T-cell (primary cell): ENCODE results near the gene UBAC2. TPM values are rescaled to one million over a fixed set of nuclear protein-coding genes. Genes with fewer than 3 reads are reported as not detected.
A peak's percentile ranks its signal among the peaks of the same experiment; 100 is the strongest.
"Not testable (repeated sequence)": the region's sequence is repeated elsewhere in the genome, so short reads cannot be mapped to it uniquely, and the experiment has no call there.

Source experiments
- ATAC-seq, 4 experiments: fragments of 200-7000 bp in 3 of 4; fragments of 150-1000 bp in 1 of 4; cut with Tn5 transposase; replicated peaks in 1 of 4; 1 replicate in 3 of 4; 2 replicates in 1 of 4; pipeline ENCODE4 v1.10.0; 2021; ENCODE audit warnings: moderate library complexity in 3 of 4, mild to moderate bottlenecking in 2 of 4, moderate number of reproducible peaks in 1 of 4
- CTCF ChIA-PET, 2 donors: fragments of 300-600 bp; sonication (Branson Sonifier 250); formaldehyde crosslinking; loops; one replicate each; lab custom pipeline; 2022; ENCODE audit warnings: antibody characterized with exemption in 2 of 2; lab: Charles Lee
- POLR2A ChIA-PET, 2 donors: fragments of 300-600 bp; sonication (Branson Sonifier 250); formaldehyde crosslinking; loops; one replicate each; lab custom pipeline; 2022; ENCODE audit warnings: antibody characterized with exemption in 2 of 2; lab: Charles Lee
- DNase-seq, 35 experiments: peaks; one replicate each; pipeline versions ENCODE4 v3.0.0 to v3.0.0-alpha.2; 2013 to 2023
- H3K27ac ChIP-seq: one replicate; pipeline ENCODE4 v1.5.1; 2013; ENCODE audit warnings: low read length
- H3K27me3 ChIP-seq, 2 experiments: replicated peaks in 1 of 2; 1 replicate in 1 of 2; 2 replicates in 1 of 2; pipeline versions ENCODE4 v1.6.1 to v1.7.0; 2013; ENCODE audit warnings: low read length in 1 of 2, mixed read lengths in 1 of 2; ENCODE audit not compliant: control insufficient read depth in 2 of 2, insufficient read depth in 2 of 2; ENCODE audit errors: extremely low read depth in 1 of 2
- H3K36me3 ChIP-seq, 2 donors: 1 replicate in 1 of 2; 2 replicates in 1 of 2; pipeline versions ENCODE4 v1.6.1 to v1.7.0; 2013; ENCODE audit warnings: low read length in 1 of 2; ENCODE audit not compliant: control insufficient read depth in 2 of 2, insufficient read depth in 1 of 2; ENCODE audit errors: extremely low read depth in 1 of 2
- H3K4me1 ChIP-seq, 2 experiments: 1 replicate in 1 of 2; 2 replicates in 1 of 2; pipeline versions ENCODE4 v1.6.1 to v1.7.0; 2013; ENCODE audit warnings: low read length in 2 of 2, mixed read lengths in 1 of 2; ENCODE audit not compliant: insufficient read depth in 2 of 2, control insufficient read depth in 1 of 2; ENCODE audit errors: extremely low read depth in 1 of 2
- H3K4me3 ChIP-seq, 2 donors: 1 replicate in 1 of 2; 2 replicates in 1 of 2; pipeline versions ENCODE4 v1.5.1 to v1.7.0; 2013; ENCODE audit warnings: mild to moderate bottlenecking in 2 of 2, low read length in 1 of 2, moderate library complexity in 1 of 2; ENCODE audit not compliant: control insufficient read depth in 1 of 2; ENCODE audit errors: extremely low read depth in 1 of 2
- H3K9me3 ChIP-seq: 2 replicates; pipeline ENCODE4 v1.7.0; 2013
- H3K27ac Mint-ChIP-seq, 2 donors: one replicate each; pipeline ENCODE4 v1.8.0; 2020 to 2021; ENCODE audit warnings: mild to moderate bottlenecking in 2 of 2, mixed read lengths in 2 of 2
- H3K27me3 Mint-ChIP-seq, 2 donors: one replicate each; pipeline ENCODE4 v1.8.0; 2021 to 2022; ENCODE audit warnings: mixed read lengths in 2 of 2
- H3K36me3 Mint-ChIP-seq: one replicate; pipeline ENCODE4 v1.8.0; 2021; ENCODE audit warnings: mixed read lengths
- H3K4me1 Mint-ChIP-seq, 3 donors: one replicate each; pipeline ENCODE4 v1.8.0; 2020 to 2022; ENCODE audit warnings: mixed read lengths in 3 of 3, mild to moderate bottlenecking in 1 of 3
- H3K4me3 Mint-ChIP-seq, 3 donors: one replicate each; pipeline ENCODE4 v1.8.0; 2020 to 2022; ENCODE audit warnings: mild to moderate bottlenecking in 3 of 3, mixed read lengths in 3 of 3, moderate library complexity in 3 of 3
- H3K9me3 Mint-ChIP-seq, 3 donors: one replicate each; pipeline ENCODE4 v1.8.0; 2020 to 2022; ENCODE audit warnings: mixed read lengths in 3 of 3
- WGBS: methylation state at CpG from one replicate; pipeline ENCODE4 v1.1.5; 2013; ENCODE audit warnings: missing lambda C conversion rate; ENCODE audit not compliant: insufficient coverage; 5-methylcytosine and 5-hydroxymethylcytosine counted together
- total RNA-seq, 35 experiments: library from RNA in 6 of 35; stranded (reverse) in 6 of 35; fragments of 120-200 nt in 1 of 35; gene quantifications; one replicate each; pipeline versions ENCODE4 v1.2.1 to v1.2.4 and lab custom pipeline; 2013 to 2026

UBAC2 gene
- total RNA-seq, 5 donors from 2014 or later (not counting 1 experiment from before 2014, with no cell fraction given): 83.3 to 99.3 (median 84.9) TPM

GRCh38 chr13:99385940-99386339 lies 185.3 kb downstream of the UBAC2 start:
- ChIA-PET POLR2A (interaction anchor here in 1 of 2 donors (0.7 kb wide), 2 partner anchors 107 to 176 kb away, joined by 3 read pairs; no protein-coding TSS in a partner anchor), CTCF (interaction anchor here in 1 of 2 donors (0.6 to 4.7 kb wide), 2 partner anchors 50 to 106 kb away, joined by 3 to 55 read pairs; no protein-coding TSS in a partner anchor)
- Mint-ChIP-seq H3K9me3 (no peaks in the 10 kb centered on the region), H3K4me1 (peaks cover 77 to 85% (median 85%) of the 10 kb centered on the region in 3 donors), H3K36me3 (peaks cover 25% of the 10 kb centered on the region), H3K27ac (peak overlapping the region; percentile 98), H3K27me3 (no peaks in the 10 kb centered on the region), H3K4me3 (peak overlapping the region in 1 of 3 donors; percentile 75)
- H3K4me3 ChIP-seq: no peak overlapping the region
- DNase-seq (peak in 1 of 35 experiments; percentile 12), ATAC-seq (no peak)
- no peaks in the 10 kb centered on the region for H3K27me3 ChIP-seq
- H3K4me1 ChIP-seq: peaks cover 65 to 87% of the 10 kb centered on the region in 2 experiments
- 94% methylated on average over 3 of the region's 6 CpGs for WGBS
- peaks cover 0 to 14% of the 10 kb centered on the region in 2 donors for H3K36me3 ChIP-seq
- no peaks in the 10 kb centered on the region for H3K9me3 ChIP-seq
- peak overlapping the region; percentile 81 for H3K27ac ChIP-seq

GRCh38 chr13:99386495-99386894 lies 185.8 kb downstream of the UBAC2 start:
- DNase-seq (peak in 2 of 35 experiments; percentile 2 to 8), ATAC-seq (no peak)
- no peak overlapping the region for H3K4me3 ChIP-seq
- H3K9me3 Mint-ChIP-seq: no peaks in the 10 kb centered on the region
- H3K27me3 ChIP-seq: no peaks in the 10 kb centered on the region
- 75% methylated on average over 2 of the region's 10 CpGs for WGBS
- peaks cover 72 to 80% (median 80%) of the 10 kb centered on the region in 3 donors for H3K4me1 Mint-ChIP-seq
- peak overlapping the region; percentile 98 for H3K27ac Mint-ChIP-seq
- H3K9me3 ChIP-seq: no peaks in the 10 kb centered on the region
- H3K27ac ChIP-seq: peak overlapping the region; percentile 81
- no peaks in the 10 kb centered on the region for H3K27me3 Mint-ChIP-seq
- ChIA-PET CTCF (interaction anchor here (0.9 to 4.7 kb wide), 9 partner anchors 18 to 117 kb away, joined by 3 to 55 read pairs (median 6); no protein-coding TSS in a partner anchor), POLR2A (no interaction called here)
- H3K36me3 Mint-ChIP-seq: peaks cover 25% of the 10 kb centered on the region
- H3K4me3 Mint-ChIP-seq: no peak overlapping the region
- H3K36me3 ChIP-seq: peaks cover 0 to 14% of the 10 kb centered on the region in 2 donors
- H3K4me1 ChIP-seq: peaks cover 60 to 81% of the 10 kb centered on the region in 2 experiments

- Mint-ChIP-seq H3K27ac (peak overlapping the region; percentile 98), H3K4me1 (peaks cover 65 to 73% (median 73%) of the 10 kb centered on the region in 3 donors), H3K9me3 (no peaks in the 10 kb centered on the region), H3K36me3 (peaks cover 25% of the 10 kb centered on the region), H3K27me3 (no peaks in the 10 kb centered on the region), H3K4me3 (peak overlapping the region in 1 of 3 donors; percentile 46)
- H3K36me3 ChIP-seq: peaks cover 0 to 14% of the 10 kb centered on the region in 2 donors
- peak overlapping the region; percentile 81 for H3K27ac ChIP-seq
- WGBS: 48% methylated on average over 11 of the region's 12 CpGs
- no peaks in the 10 kb centered on the region for H3K27me3 ChIP-seq
- no peaks in the 10 kb centered on the region for H3K9me3 ChIP-seq
- H3K4me3 ChIP-seq: no peak overlapping the region
- ATAC-seq (peak; percentile 36 to 54 (median 42)), DNase-seq (peak; percentile 68 to 93 (median 85))
- ChIA-PET CTCF (interaction anchor here (0.5 to 4.7 kb wide), 35 partner anchors 11 to 210 kb away, joined by 3 to 55 read pairs (median 4); partner anchors contain the start of gene GPR18 (in 1 of the 2)), POLR2A (interaction anchor here in 1 of 2 donors (0.5 to 1.0 kb wide), 6 partner anchors 28 to 81 kb away, joined by 3 to 6 read pairs (median 4); no protein-coding TSS in a partner anchor)
- peaks cover 53 to 76% of the 10 kb centered on the region in 2 experiments for H3K4me1 ChIP-seq
Observed at GRCh38 chr13:99386911-99387788, 186.5 kb downstream of the UBAC2 start.

- H3K27ac Mint-ChIP-seq: peak overlapping the region; percentile 90 to 98
- H3K36me3 Mint-ChIP-seq: peaks cover 25% of the 10 kb centered on the region
- 97% methylated on average over 14 of the region's 14 CpGs for WGBS
- peaks cover 41 to 65% of the 10 kb centered on the region in 2 experiments for H3K4me1 ChIP-seq
- peak overlapping the region; percentile 27 for H3K27ac ChIP-seq
- CTCF ChIA-PET: interaction anchor here (0.5 to 4.7 kb wide), 23 partner anchors 10 to 212 kb away, joined by 3 to 55 read pairs (median 4); partner anchors contain the start of gene GPR18 (in 1 of the 2)
- peaks cover 56 to 60% (median 60%) of the 10 kb centered on the region in 3 donors for H3K4me1 Mint-ChIP-seq
- H3K9me3 Mint-ChIP-seq: no peaks in the 10 kb centered on the region
- no peaks in the 10 kb centered on the region for H3K27me3 ChIP-seq
- POLR2A ChIA-PET: interaction anchor here (0.7 to 1.6 kb wide), 4 partner anchors 15 to 112 kb away, joined by 3 to 4 read pairs (median 3); no protein-coding TSS in a partner anchor
- H3K27me3 Mint-ChIP-seq: no peaks in the 10 kb centered on the region
- no peaks in the 10 kb centered on the region for H3K9me3 ChIP-seq
- H3K4me3 ChIP-seq: no peak overlapping the region
- peaks cover 0 to 14% of the 10 kb centered on the region in 2 donors for H3K36me3 ChIP-seq
- no peak for ATAC-seq
- H3K4me3 Mint-ChIP-seq: peak overlapping the region in 1 of 3 donors; percentile 17
- DNase-seq: peak in 1 of 35 experiments; percentile 2
Observed at GRCh38 chr13:99388334-99388923, 187.8 kb downstream of the UBAC2 start.

- H3K27me3 ChIP-seq, H3K9me3 Mint-ChIP-seq, H3K27me3 Mint-ChIP-seq, H3K9me3 ChIP-seq, H3K27ac ChIP-seq, H3K4me3 ChIP-seq, H3K4me3 Mint-ChIP-seq, ATAC-seq: not testable (repeated sequence)
- ChIA-PET CTCF (interaction anchor here (0.7 to 4.7 kb wide), 6 partner anchors 14 to 123 kb away, joined by 3 to 55 read pairs (median 25); no protein-coding TSS in a partner anchor), POLR2A (interaction anchor here (0.5 to 1.6 kb wide), 5 partner anchors 16 to 205 kb away, joined by 3 to 5 read pairs (median 3); no protein-coding TSS in a partner anchor)
- WGBS: 100% methylated on average over 4 of the region's 6 CpGs
- DNase-seq: peak in 1 of 35 experiments; percentile 2
- peaks cover 0 to 14% of the 10 kb centered on the region in 2 donors for H3K36me3 ChIP-seq
- H3K4me1 ChIP-seq: peaks cover 35 to 59% of the 10 kb centered on the region in 2 experiments
- H3K27ac Mint-ChIP-seq: peak overlapping the region; percentile 36 to 69
- H3K36me3 Mint-ChIP-seq: peaks cover 25% of the 10 kb centered on the region
- peaks cover 54 to 59% (median 55%) of the 10 kb centered on the region in 3 donors for H3K4me1 Mint-ChIP-seq
Observed at GRCh38 chr13:99389094-99389493, 188.4 kb downstream of the UBAC2 start.
